ENCODE data around the gene EXOC6B.
A peak's percentile ranks its signal among the peaks of the same experiment; 100 is the strongest.

EXOC6B gene

GRCh38 chr2:72793798-72794440 lies 31.9 kb downstream of the EXOC6B start:
- Histone ChIP-seq H3K79me2 (ENCODE audit: insufficient read depth, low read length) (no peaks in the 10 kb centered on the region), H3K4me1 (ENCODE audit: insufficient read depth, low read length) (peaks cover 13% of the 10 kb centered on the region), H3K9ac (ENCODE audit: low read depth, low read length) (no peak overlapping the region), H3K4me2 (ENCODE audit: insufficient read depth, low read length) (no peak overlapping the region), H3K4me3 (ENCODE audit: low read depth in 1 of 2, low read length in 2 of 2) (no peak overlapping the region), H3K27ac (ENCODE audit: low read length) (no peak overlapping the region), H2AFZ (ENCODE audit: low read depth, low read length) (no peak overlapping the region), H3K36me3 (ENCODE audit: insufficient read depth, low read length) (no peaks in the 10 kb centered on the region), H3K9me3 (ENCODE audit: insufficient read depth, low read length, severe bottlenecking) (no peaks in the 10 kb centered on the region), H4K20me1 (ENCODE audit: insufficient read depth, low read length) (no peaks in the 10 kb centered on the region), H3K27me3 (ENCODE audit: insufficient read depth, low read length, poor library complexity) (no peaks in the 10 kb centered on the region)
- TF ChIP-seq EZH2 (IDR thresholded peaks at IDR 0.05; ENCODE audit: borderline replicate concordance, low read depth, low read length, severe bottlenecking) (no peak), CTCF (IDR thresholded peaks at IDR 0.05; ENCODE audit: borderline replicate concordance, extremely low read depth, low read length, poor library complexity, severe bottlenecking) (no peak)
- ATAC-seq (ENCODE audit: insufficient read depth, low read depth) (peak; percentile 42; the same call in 2 of the 3 replicates), DNase-seq (no peak)

GRCh38 chr2:72789241-72789640 lies 36.6 kb downstream of the EXOC6B start:
- no peak overlapping the region for H3K9ac ChIP-seq (ENCODE audit: low read depth, low read length)
- ATAC-seq (ENCODE audit: insufficient read depth, low read depth) = no peak
- no peaks in the 10 kb centered on the region for H3K27me3 ChIP-seq (ENCODE audit: insufficient read depth, low read length, poor library complexity)
- no peak overlapping the region for H3K27ac ChIP-seq (ENCODE audit: low read length)
- H4K20me1 ChIP-seq (ENCODE audit: insufficient read depth, low read length) = no peaks in the 10 kb centered on the region
- H2AFZ ChIP-seq (ENCODE audit: low read depth, low read length) = no peak overlapping the region
- H3K4me3 ChIP-seq (ENCODE audit: low read depth in 1 of 2, low read length in 2 of 2) = no peak overlapping the region
- no peak overlapping the region for H3K4me2 ChIP-seq (ENCODE audit: insufficient read depth, low read length)
- TF ChIP-seq CTCF (IDR thresholded peaks at IDR 0.05; ENCODE audit: borderline replicate concordance, extremely low read depth, low read length, poor library complexity, severe bottlenecking) (no peak), EZH2 (IDR thresholded peaks at IDR 0.05; ENCODE audit: borderline replicate concordance, low read depth, low read length, severe bottlenecking) (no peak)
- peaks cover 4% of the 10 kb centered on the region; the same call in 1 of the 2 replicates for H3K4me1 ChIP-seq (ENCODE audit: insufficient read depth, low read length)
- no peak for DNase-seq
- H3K79me2 ChIP-seq (ENCODE audit: insufficient read depth, low read length) = no peaks in the 10 kb centered on the region
- H3K36me3 ChIP-seq (ENCODE audit: insufficient read depth, low read length) = no peaks in the 10 kb centered on the region
- no peaks in the 10 kb centered on the region for H3K9me3 ChIP-seq (ENCODE audit: insufficient read depth, low read length, severe bottlenecking)

GRCh38 chr2:72788756-72789155 lies 37.1 kb downstream of the EXOC6B start:
- Histone ChIP-seq H3K9me3 (ENCODE audit: insufficient read depth, low read length, severe bottlenecking) (no peaks in the 10 kb centered on the region), H3K9ac (ENCODE audit: low read depth, low read length) (no peak overlapping the region), H2AFZ (ENCODE audit: low read depth, low read length) (no peak overlapping the region), H3K4me1 (ENCODE audit: insufficient read depth, low read length) (no peaks in the 10 kb centered on the region), H3K27ac (ENCODE audit: low read length) (no peak overlapping the region), H3K4me3 (ENCODE audit: low read depth in 1 of 2, low read length in 2 of 2) (no peak overlapping the region), H3K36me3 (ENCODE audit: insufficient read depth, low read length) (no peaks in the 10 kb centered on the region), H3K4me2 (ENCODE audit: insufficient read depth, low read length) (no peak overlapping the region), H3K27me3 (ENCODE audit: insufficient read depth, low read length, poor library complexity) (no peaks in the 10 kb centered on the region), H4K20me1 (ENCODE audit: insufficient read depth, low read length) (no peaks in the 10 kb centered on the region), H3K79me2 (ENCODE audit: insufficient read depth, low read length) (no peaks in the 10 kb centered on the region)
- no peak for ATAC-seq (ENCODE audit: insufficient read depth, low read depth)
- DNase-seq = no peak
- TF ChIP-seq EZH2 (IDR thresholded peaks at IDR 0.05; ENCODE audit: borderline replicate concordance, low read depth, low read length, severe bottlenecking) (no peak), CTCF (IDR thresholded peaks at IDR 0.05; ENCODE audit: borderline replicate concordance, extremely low read depth, low read length, poor library complexity, severe bottlenecking) (no peak)
